GM12878 (cell line): ENCODE results near the gene CLIC3. TPM values are rescaled to one million over a fixed set of nuclear protein-coding genes. Genes with fewer than 3 reads are reported as not detected.

Experiments used
- ATAC-seq: fragments of 200-7000 bp; cut with Tn5 transposase; 3 replicates; pipeline ENCODE4 v1.9.1; 2020; ENCODE audit warnings: mild to moderate bottlenecking, moderate library complexity
- BruUV-seq: library from RNA; stranded (reverse); fragments of 400-500 nt; replicated peaks from 2 replicates; lab custom pipeline; 2021; lab: Mats Ljungman, UMichigan
- CTCF ChIA-PET: fragments of 300-600 bp; sonication (Branson Sonifier 250); formaldehyde crosslinking; extraction: SDS; loops from one replicate; lab custom pipeline; 2021; ENCODE audit warnings: inconsistent platforms; lab: Yijun Ruan, JAX
- POLR2A ChIA-PET: fragments of 350-600 bp; formaldehyde crosslinking; extraction: SDS; loops from one replicate; lab custom pipeline; 2021; ENCODE audit warnings: inconsistent platforms; lab: Charles Lee
- RAD21 ChIA-PET: fragments of 300-600 bp; sonication (Branson Sonifier 250); formaldehyde crosslinking; loops from one replicate; lab custom pipeline; 2023; ENCODE audit warnings: antibody characterized with exemption; ENCODE audit not compliant: unreplicated experiment; lab: Charles Lee
- SMC1A ChIA-PET: fragments of 300-600 bp; sonication (Branson Sonifier 250); formaldehyde crosslinking; loops from one replicate; lab custom pipeline; 2023; ENCODE audit not compliant: unreplicated experiment, uncharacterized antibody; lab: Charles Lee
- DNase-seq: peaks from one replicate; pipeline ENCODE4 v3.0.0-alpha.2; 2011; ENCODE audit warnings: low read depth, low spot score
- FAIRE-seq: peaks from 3 replicates; lab custom pipeline; 2011; peaks lifted over from hg19 to GRCh38; lab: Jason Lieb, UNC
- H2AFZ ChIP-seq: 2 replicates; pipeline ENCODE4 v1.6.0; 2011; ENCODE audit warnings: low read depth, low read length, control low read depth; ENCODE audit not compliant: control insufficient read depth
- H3K27ac ChIP-seq: 2 replicates; pipeline ENCODE4 v1.5.1; 2011; ENCODE audit warnings: control low read depth; ENCODE audit not compliant: control insufficient read depth, insufficient read depth
- H3K27me3 ChIP-seq, 2 experiments: replicated peaks in 1 of 2; 2 replicates each; pipeline versions ENCODE4 v1.6.0 to v1.6.1; 2011; ENCODE audit warnings: low read length in 1 of 2; ENCODE audit not compliant: control insufficient read depth in 2 of 2, insufficient read depth in 2 of 2
- H3K36me3 ChIP-seq, 2 experiments: 2 replicates each; pipeline ENCODE4 v1.5.1; 2011; ENCODE audit warnings: low read length in 1 of 2; ENCODE audit not compliant: control insufficient read depth in 2 of 2, insufficient read depth in 2 of 2
- H3K4me1 ChIP-seq: 2 replicates; pipeline ENCODE4 v1.6.1; 2011; ENCODE audit warnings: mild to moderate bottlenecking, low read length, moderate library complexity, mixed read lengths; ENCODE audit not compliant: control insufficient read depth, insufficient read depth
- H3K4me2 ChIP-seq: 2 replicates; pipeline ENCODE4 v1.6.0; 2011; ENCODE audit warnings: control low read depth; ENCODE audit not compliant: control insufficient read depth, insufficient read depth
- H3K4me3 ChIP-seq: fragments of 200-600 bp; sonication (generic); 2 replicates; pipeline ENCODE4 v1.5.1; 2016
- H3K79me2 ChIP-seq: 2 replicates; pipeline ENCODE4 v1.6.0; 2011; ENCODE audit warnings: low read length; ENCODE audit not compliant: control insufficient read depth, insufficient read depth
- H3K9ac ChIP-seq: 2 replicates; pipeline ENCODE4 v1.8.0; 2011; ENCODE audit warnings: low read length, control low read depth, mixed read lengths; ENCODE audit not compliant: control insufficient read depth, insufficient read depth
- H3K9me3 ChIP-seq: replicated peaks from 3 replicates; pipeline ENCODE4 v1.5.1; 2011; ENCODE audit warnings: mild to moderate bottlenecking, low read length; ENCODE audit not compliant: control insufficient read depth, insufficient read depth
- H4K20me1 ChIP-seq: 2 replicates; pipeline ENCODE4 v1.6.0; 2011; ENCODE audit not compliant: control insufficient read depth, insufficient read depth
- CHD4 ChIP-seq: fragments of 200-600 bp; sonication (generic); IDR thresholded peaks from 2 replicates; pipeline ENCODE4 v1.6.1; 2016; ENCODE audit warnings: mild to moderate bottlenecking
- ESRRA ChIP-seq: IDR thresholded peaks from 2 replicates; pipeline ENCODE4 v1.6.1; 2012; ENCODE audit warnings: mild to moderate bottlenecking, low read length, improper control_type of control experiment
- FOXM1 ChIP-seq: IDR thresholded peaks from 2 replicates; pipeline ENCODE4 v1.6.1; 2012; ENCODE audit warnings: low read depth, mild to moderate bottlenecking, inconsistent platforms, low read length, moderate library complexity
- HDAC6 ChIP-seq: fragments of 200-600 bp; sonication (generic); IDR thresholded peaks from one replicate; pipeline ENCODE4 v1.8.0; 2017; ENCODE audit warnings: antibody characterized with exemption; ENCODE audit not compliant: unreplicated experiment
- LARP7 ChIP-seq: fragments of 450-650 bp; IDR thresholded peaks from 2 replicates; pipeline ENCODE4 v1.6.1; 2017; ENCODE audit warnings: mild to moderate bottlenecking
- MAX ChIP-seq: IDR thresholded peaks from 2 replicates; pipeline ENCODE4 v1.6.1; 2012; ENCODE audit warnings: low read depth, low read length, improper control_type of control experiment
- NR2C2 ChIP-seq: IDR thresholded peaks from 2 replicates; pipeline ENCODE4 v1.6.1; 2011; ENCODE audit warnings: borderline replicate concordance, low read depth; ENCODE audit not compliant: control insufficient read depth, insufficient read length
- RAD51 ChIP-seq: fragments of 450-650 bp; IDR thresholded peaks from 2 replicates; pipeline ENCODE4 v1.6.1; 2016; ENCODE audit warnings: moderate library complexity, mild to moderate bottlenecking, inconsistent platforms
- SMAD1 ChIP-seq: fragments of 450-650 bp; IDR thresholded peaks from 2 replicates; pipeline ENCODE4 v1.6.1; 2018; ENCODE audit warnings: mild to moderate bottlenecking, low read depth; ENCODE audit not compliant: partially characterized antibody
- SRF ChIP-seq, 2 experiments: IDR thresholded peaks; 2 replicates each; pipeline ENCODE4 v1.6.1; 2011; ENCODE audit warnings: low read depth in 2 of 2, low read length in 2 of 2, mild to moderate bottlenecking in 1 of 2, moderate library complexity in 1 of 2
- YY1 ChIP-seq: IDR thresholded peaks from 2 replicates; pipeline ENCODE4 v1.6.1; 2011; ENCODE audit warnings: low read depth, mild to moderate bottlenecking, low read length
- WGBS: methylation state at CpG from one replicate; pipeline ENCODE4 v1.1.6; 2016; ENCODE audit warnings: low lambda C conversion rate; ENCODE audit not compliant: insufficient replicate concordance, insufficient coverage; ENCODE audit errors: missing lambda C conversion rate; 5-methylcytosine and 5-hydroxymethylcytosine counted together
- in situ Hi-C: fragments of 300-500 bp; cut with MboI; formaldehyde crosslinking; loops from 9 replicates; pipeline ENCODE4 v1.14.3; 2018; ENCODE audit warnings: mixed read lengths
- intact Hi-C: fragments of 100-400 bp; cut with micrococcal nuclease; formaldehyde crosslinking; loops from one replicate; pipeline ENCODE4 v1.14.2; 2022; ENCODE audit not compliant: unreplicated experiment
- polyA plus RNA-seq, 11 experiments: library from polyadenylated mRNA; depleted of rRNA in 4 of 11; unstranded in 6 of 11; stranded (reverse) in 5 of 11; fragments of >200 nt; fragmentation: Nextera tagmentation in 4 of 11; fragmentation: Illumina TruSeq in 1 of 11; extraction: Ambion mirVana in 4 of 11; extraction: Trizol in 1 of 11; gene quantifications; 1 replicate in 1 of 11; 2 replicates in 10 of 11; pipeline versions ENCODE4 v1.2.1 to v1.2.3, GENCODE V29; 2011 to 2016; ENCODE audit warnings: inconsistent platforms in 2 of 11, missing spikeins in 2 of 11, low read depth in 1 of 11
- total RNA-seq, 4 experiments: library from RNA; depleted of rRNA in 3 of 4; stranded (reverse); fragments of >200 nt in 3 of 4; fragmentation: Illumina TruSeq in 1 of 4; extraction: Trizol in 1 of 4; gene quantifications; 2 replicates each; pipeline versions ENCODE4 v1.2.1 to v1.2.3, GENCODE V29; 2013 to 2021
- TF ChIP-seq, protein P1 (sequence below): IDR thresholded peaks from 2 replicates; pipeline ENCODE4 v1.6.1; 2011; ENCODE audit warnings: low read depth, mild to moderate bottlenecking, low read length, moderate library complexity, borderline replicate concordance; ENCODE audit errors: extremely low read depth
- TF ChIP-seq, protein P2 (sequence below), 3 experiments: IDR thresholded peaks in 2 of 3; conservative IDR thresholded peaks in 1 of 3; 2 replicates each; pipeline ENCODE4 v1.5.1; 2011; ENCODE audit warnings: low read depth in 3 of 3, low read length in 3 of 3, mild to moderate bottlenecking in 3 of 3, control low read depth in 2 of 3, moderate library complexity in 2 of 3, inconsistent platforms in 1 of 3, mixed read lengths in 1 of 3; ENCODE audit not compliant: control insufficient read depth in 2 of 3, insufficient read depth in 1 of 3; ENCODE audit errors: extremely low read depth in 1 of 3

The CLIC3 gene
- total and polyA plus RNA-seq, 10 of the 15 experiments (the other 5 are each of a cell fraction or from before 2014, with no cell fraction given): 0.31 TPM; not detected in 9

- in situ Hi-C loops: no loop called here
- no peaks in the 10 kb centered on the region for H4K20me1 ChIP-seq
- no peak overlapping the region for H3K4me3 ChIP-seq
- no peak overlapping the region for H2AFZ ChIP-seq
- H3K9me3 ChIP-seq: no peaks in the 10 kb centered on the region
- no peaks in the 10 kb centered on the region for H3K36me3 ChIP-seq
- ChIA-PET CTCF (no interaction called here), POLR2A (no interaction called here), RAD21 (no interaction called here), SMC1A (no interaction called here)
- H3K9ac ChIP-seq: no peak overlapping the region
- 90% methylated on average over 17 of the region's 23 CpGs for WGBS
- H3K4me1 ChIP-seq: no peaks in the 10 kb centered on the region
- DNase-seq (no peak), FAIRE-seq (no peak), ATAC-seq (no peak)
- H3K27ac ChIP-seq: no peak overlapping the region
- intact Hi-C loops: no loop called here
- H3K4me2 ChIP-seq: no peak overlapping the region
- no peaks in the 10 kb centered on the region for H3K79me2 ChIP-seq
- H3K27me3 ChIP-seq: peaks cover 0 to 2% of the 10 kb centered on the region in 2 experiments; a peak in 2 of 4 replicates
- BruUV-seq: no TSS peak
- TF ChIP-seq MAX: no peak
- TF ChIP-seq, protein P1, sequence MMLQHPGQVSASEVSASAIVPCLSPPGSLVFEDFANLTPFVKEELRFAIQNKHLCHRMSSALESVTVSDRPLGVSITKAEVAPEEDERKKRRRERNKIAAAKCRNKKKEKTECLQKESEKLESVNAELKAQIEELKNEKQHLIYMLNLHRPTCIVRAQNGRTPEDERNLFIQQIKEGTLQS: no peak
- no peak for TF ChIP-seq LARP7
- TF ChIP-seq, protein P2, sequence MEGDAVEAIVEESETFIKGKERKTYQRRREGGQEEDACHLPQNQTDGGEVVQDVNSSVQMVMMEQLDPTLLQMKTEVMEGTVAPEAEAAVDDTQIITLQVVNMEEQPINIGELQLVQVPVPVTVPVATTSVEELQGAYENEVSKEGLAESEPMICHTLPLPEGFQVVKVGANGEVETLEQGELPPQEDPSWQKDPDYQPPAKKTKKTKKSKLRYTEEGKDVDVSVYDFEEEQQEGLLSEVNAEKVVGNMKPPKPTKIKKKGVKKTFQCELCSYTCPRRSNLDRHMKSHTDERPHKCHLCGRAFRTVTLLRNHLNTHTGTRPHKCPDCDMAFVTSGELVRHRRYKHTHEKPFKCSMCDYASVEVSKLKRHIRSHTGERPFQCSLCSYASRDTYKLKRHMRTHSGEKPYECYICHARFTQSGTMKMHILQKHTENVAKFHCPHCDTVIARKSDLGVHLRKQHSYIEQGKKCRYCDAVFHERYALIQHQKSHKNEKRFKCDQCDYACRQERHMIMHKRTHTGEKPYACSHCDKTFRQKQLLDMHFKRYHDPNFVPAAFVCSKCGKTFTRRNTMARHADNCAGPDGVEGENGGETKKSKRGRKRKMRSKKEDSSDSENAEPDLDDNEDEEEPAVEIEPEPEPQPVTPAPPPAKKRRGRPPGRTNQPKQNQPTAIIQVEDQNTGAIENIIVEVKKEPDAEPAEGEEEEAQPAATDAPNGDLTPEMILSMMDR (IDR thresholded peaks at IDR 0.05 in 2 of 3, conservative IDR thresholded peaks at IDR 0.05 in 1 of 3; ENCODE audit: control insufficient read depth in 2 of 3, extremely low read depth in 1 of 3, insufficient read depth in 1 of 3, low read depth in 3 of 3, low read length in 3 of 3): no peak
- TF ChIP-seq RAD51: no peak
- TF ChIP-seq SMAD1: no peak
- TF ChIP-seq HDAC6: no peak
- TF ChIP-seq NR2C2: no peak
- no peak for TF ChIP-seq ESRRA
- no peak for TF ChIP-seq SRF (IDR thresholded peaks at IDR 0.05; ENCODE audit: low read depth in 2 of 2, low read length in 2 of 2)
- TF ChIP-seq YY1: no peak
- TF ChIP-seq FOXM1: no peak
- TF ChIP-seq CHD4: no peak
Measured at GRCh38 chr9:137022662-137023008, 26.3 kb upstream of the CLIC3 start.
